Amniotic epithelial cell (primary cell): ENCODE measurements around the gene TRIP13.
A peak's percentile ranks its signal among the peaks of the same experiment; 100 is the strongest.

Experiments used
- DNase-seq: peaks from one replicate; pipeline ENCODE4 v3.0.0-alpha.2; 2010; ENCODE audit warnings: low read depth

Gene TRIP13

DNA sequence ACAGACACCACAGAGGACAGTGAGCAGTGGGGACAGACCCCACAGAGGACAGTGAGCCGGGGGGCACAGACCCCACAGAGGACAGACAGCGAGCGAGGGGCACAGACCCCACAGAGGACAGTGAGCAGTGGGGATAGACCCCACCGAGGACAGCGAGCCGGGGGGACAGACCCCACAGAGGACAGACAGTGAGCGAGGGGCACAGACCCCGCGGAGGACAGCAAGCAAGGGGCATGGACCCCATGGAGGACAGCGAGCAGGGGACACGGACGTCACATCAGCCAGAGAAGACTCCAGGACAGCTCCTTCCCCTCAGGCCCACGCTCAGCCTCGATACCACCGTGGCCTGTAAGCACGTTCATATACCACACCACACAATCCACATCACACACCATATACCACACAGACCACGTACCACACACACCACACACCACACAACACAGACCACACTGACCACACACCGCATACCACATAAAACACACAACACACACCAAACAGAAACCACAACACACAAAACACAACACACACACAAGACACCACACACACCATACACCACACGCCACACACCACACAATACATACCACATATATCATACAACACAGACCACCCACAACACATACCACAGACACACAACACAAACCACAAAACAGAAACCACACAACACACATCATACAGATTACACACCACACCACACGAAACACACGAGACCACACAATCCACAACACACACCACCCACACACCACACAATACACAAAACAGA, 36.7 kb upstream of the TRIP13 start:
- peak; percentile 21 for DNase-seq

DNA sequence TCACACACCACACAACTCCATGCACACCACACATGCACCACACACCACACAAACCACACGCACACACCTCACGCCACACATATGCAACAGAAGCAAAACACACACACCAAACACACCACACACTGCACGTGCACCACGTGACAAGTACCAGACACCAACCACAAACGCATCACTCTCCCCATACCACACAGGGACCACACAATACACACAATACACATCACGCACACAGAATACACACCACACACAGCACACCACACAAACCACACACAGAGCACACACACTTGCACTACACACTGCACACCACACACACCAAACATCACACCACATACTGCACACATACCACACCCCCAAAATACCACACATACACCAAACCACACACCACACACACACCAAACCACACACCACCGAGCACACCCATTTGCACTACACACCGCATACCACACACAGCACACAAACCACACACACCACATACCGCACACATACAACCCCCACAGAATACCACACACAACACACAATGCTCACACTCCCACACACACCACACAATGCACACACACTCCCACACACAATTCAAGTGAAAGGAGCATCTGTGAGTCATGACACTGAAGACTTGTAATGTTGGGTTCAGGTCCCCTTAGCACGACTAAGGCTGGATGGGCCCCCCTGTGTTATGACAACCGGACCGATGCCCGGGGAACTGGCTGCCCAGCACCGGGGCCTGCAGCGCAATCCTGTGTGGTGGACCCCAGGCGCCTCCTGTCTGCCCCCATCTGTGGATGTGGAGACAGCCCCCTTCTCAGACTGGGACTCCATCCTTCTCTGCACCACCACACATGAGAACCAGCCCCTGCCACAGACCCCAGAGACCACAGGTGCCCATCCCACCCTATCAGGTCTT, 35.9 kb upstream of the TRIP13 start:
- DNase-seq: peak; percentile 21

DNA sequence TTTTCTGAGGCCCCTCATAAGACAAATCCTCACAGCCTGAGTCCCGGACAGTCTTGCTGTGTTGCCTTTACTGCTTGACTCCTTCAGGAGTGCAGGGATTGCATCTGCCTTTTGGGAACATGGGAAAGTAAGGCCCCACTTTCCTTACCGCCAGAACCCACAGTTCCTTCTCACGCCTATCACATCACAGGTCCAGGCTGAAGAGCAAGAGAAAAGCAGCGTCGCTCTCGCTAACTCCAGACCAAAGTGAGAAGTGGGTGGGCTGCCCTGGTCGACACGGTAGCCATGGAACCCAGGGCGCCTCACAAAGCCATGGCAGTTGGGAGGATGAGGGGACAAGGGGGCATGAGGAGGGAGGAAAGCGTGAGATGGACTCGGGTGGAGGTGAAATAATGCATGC, 34.0 kb upstream of the TRIP13 start:
- DNase-seq: no peak

DNA sequence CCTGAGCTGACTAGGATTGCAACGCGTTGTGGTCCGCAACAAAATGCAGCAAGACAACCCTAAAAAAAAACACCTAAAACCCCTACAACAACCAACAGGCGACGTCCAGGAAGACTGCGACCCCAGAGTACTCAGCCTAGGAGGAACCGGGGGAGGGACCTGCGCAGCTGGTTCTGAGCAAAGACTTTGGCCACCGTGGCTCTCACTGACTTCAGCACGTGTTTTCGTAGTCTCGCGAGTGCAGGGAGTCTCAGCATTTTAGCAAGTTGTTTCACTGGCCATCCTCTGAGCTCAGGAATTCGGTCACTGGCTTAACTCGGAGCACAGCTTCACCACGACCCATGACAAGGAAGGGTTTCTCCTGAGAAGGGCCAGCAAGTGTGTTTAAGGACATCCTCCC, 33.3 kb upstream of the TRIP13 start:
- no peak for DNase-seq

DNA sequence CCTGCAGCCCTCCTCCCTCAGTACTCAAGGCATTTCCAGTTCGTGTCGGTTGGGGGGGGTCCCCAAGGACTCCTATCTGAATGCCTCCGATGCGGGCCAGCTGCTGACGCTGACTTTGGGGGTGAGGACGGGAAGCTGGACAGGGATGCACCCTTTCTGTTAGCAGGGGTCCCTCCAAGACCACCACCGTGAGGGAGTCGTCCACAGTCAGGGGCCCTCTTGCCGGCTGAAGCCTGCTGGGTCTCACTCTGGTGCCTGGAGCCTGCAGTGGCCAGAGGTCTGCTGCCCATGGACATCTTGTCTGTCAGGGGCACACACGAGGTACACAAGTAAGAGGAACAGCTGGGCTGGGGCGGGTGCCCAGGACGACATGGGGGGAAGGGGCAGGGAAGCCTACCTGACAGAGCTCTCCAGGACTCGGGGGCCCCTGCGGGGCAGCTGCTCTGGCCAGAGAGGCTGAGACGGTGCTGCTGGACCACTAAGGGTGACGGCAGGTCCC, 32.8 kb upstream of the TRIP13 start:
- DNase-seq: no peak

DNA sequence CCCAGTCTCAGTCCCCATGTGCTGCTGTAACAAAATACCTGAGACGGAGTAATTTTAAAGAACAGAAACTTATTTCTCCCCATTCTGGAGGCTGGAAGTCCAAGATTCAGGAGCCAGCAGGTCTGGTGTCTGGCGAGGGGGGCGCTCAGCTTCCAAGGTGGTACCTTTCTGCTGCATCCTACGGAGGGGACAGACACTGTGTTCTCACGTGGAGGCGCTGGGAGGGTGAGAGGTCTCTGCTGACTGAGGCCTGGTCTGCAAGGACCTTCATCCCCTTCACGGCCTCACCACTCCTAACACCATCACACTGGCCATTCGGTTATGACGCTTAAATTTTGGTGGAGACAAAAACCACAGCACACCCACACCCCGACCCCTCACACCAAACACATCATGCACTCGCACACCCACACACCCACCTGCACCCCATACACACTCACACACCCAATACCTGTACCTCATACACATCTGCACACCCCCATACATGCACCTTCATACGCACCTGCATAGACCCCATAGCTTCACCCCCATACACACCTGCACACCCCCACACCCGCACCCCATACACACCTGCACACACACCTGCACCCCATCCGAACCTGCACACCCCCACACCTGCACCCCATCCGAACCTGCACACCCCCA, 32.1 kb upstream of the TRIP13 start:
- no peak for DNase-seq

DNA sequence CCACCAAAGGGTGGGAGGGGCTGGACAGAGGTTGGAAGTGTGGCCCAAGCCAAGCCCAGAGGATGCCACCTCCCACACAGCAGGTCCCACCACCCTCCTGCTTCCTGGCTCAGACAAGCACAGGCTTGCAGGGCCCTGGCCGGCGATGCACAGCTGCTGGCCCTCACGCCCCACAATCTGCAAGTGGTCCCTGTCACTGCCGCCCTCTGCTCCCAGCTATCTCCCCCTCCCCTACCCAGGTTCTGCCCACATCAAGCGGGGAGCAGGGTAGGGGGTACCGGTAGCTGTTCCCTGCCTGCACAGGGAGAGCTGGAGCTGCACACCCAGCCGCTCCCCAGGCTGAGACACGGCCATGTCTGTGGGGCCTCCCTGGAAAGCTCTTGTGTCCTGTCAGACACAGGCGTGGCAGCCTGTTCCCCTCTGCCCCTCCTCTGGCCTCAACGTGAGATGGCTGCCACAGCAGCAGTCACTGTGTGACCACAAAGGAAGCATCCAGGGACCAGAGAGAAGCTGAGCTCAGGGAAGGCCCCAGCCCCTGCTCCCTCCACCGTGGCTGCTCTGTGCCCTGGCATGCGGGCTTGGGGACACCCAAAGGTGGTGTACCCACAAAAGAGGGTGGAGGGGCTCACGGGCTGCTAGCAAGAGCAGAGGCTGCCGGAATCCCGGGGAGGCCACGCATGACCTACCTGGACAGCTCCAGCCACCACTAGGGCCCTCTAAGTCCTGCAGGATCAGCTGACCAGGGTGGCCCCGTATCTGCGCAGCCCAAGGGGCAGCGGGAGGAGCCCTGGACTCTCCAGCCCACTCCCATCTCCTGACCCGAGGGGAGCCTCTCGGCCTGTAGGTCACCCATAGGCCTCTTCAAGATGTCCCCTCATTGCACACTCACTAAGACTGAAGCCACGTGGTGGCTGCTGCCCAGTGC, 31.0 kb upstream of the TRIP13 start:
- no peak for DNase-seq

DNA sequence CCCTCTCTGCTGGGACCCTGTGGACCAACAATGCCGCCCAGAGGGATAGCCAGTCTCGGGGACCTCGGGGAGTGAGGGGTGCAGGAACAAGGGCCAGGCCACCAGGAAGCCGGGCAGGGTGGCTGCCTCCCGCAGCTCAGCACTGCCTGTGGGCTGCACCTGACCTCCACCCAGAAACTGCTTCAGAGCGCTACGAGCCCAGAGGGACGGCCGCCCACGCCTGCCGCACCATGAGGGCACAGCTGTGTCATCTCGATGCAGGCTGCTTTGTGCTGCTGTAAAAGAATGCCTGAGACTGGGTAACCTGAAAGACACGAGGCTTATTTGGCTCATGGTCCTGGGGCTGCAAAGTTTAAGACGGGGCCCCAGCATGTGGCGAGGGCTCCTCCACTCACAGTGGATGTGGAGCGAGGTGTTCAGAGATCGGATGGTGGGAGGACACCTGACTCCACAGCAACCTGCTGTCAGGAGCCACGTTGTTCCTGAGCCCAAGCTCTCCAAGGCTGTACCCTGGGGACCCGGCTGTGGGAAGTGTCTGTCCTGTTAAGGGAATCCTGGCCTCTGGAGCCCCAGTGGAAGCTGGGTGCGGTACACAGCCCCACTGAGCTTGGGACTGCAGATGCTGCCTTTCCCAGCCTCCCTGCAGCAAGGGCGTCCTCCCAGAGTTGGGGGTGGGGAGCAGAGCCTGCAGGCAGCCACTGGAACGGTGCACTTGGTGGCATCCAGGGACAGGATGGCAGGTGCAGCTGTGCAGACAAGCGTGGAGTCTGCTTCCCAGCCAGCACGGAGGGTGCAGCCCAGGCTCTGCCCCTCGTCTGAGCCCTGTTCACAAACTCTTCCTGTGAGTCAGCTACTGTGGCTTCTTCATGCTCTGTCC, 30.1 kb upstream of the TRIP13 start:
- DNase-seq: no peak

DNA sequence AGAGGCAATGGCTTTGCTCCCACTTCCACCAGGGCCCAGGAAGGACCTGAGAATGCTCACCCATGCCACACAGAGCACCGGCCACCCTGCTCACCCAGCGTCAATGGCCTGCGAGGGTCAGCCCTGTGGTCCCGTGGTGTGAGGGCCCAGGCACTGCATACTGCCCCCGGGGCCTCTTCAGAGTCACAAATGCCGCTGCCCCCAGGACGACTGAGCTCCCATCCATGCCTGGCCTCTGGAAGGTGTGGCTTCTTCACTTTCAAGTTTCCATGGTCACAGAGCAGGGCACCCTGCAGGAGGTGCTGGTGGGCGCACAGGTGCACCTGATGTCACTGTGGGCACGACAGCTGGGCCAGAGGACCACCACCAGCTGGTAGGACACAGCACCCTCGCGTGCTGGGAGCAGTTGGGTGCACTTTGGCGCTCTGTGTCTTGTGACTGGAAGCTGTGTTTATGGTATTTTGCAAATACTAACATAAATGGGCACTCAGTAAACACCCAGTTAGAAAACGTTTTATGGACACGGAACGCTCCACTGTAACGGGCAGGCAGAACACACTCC, 29.4 kb upstream of the TRIP13 start:
- DNase-seq: no peak

DNA sequence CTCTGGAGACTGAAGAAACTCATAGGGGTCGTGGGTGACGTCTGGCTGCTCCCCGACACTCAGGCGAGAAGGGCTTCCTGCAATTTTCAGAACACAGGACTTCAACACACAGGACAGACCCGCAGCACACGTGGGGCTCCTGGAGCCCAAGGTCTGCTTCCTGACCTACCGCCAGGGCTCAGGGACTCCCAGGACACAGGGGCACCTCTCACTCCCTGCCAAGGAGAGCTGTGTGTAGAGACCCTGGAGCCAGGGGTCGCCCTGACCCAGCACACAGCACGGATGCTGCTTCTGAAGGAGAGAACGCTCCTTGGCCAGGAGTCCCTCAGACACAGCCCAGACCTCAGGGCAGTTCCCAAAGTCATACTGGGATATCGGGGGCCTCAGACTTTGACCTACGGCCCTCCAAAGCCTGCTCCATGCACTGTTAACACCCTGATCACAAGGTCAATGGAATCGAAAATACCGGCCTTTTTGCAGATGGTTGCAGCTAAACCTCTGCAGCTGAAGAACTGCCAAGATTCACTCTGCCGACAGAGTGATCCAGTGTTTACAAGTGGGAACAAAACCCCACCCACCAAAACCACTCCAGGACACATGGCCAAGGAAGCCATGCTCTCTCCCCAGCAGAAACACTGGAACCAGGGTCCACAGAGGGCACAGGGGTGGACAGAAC, 28.1 kb upstream of the TRIP13 start:
- DNase-seq: no peak

DNA sequence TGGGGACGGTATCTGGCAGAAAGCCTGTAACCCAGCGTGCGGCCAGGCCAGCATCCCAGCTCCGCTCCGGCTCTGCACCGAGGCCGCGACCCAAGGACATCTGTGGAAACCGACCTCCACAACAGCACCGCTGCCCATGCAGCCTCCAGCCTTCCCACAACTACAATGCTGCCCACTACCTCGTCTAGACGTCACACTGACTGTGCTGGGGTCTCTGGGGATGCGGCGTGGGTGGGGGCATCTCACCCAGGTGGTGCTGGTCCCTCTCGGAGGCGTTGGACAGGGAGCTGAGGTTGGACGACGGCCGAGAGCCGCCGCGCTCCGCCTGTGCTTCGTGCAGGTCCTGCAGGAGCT, 27.5 kb upstream of the TRIP13 start:
- no peak for DNase-seq

DNA sequence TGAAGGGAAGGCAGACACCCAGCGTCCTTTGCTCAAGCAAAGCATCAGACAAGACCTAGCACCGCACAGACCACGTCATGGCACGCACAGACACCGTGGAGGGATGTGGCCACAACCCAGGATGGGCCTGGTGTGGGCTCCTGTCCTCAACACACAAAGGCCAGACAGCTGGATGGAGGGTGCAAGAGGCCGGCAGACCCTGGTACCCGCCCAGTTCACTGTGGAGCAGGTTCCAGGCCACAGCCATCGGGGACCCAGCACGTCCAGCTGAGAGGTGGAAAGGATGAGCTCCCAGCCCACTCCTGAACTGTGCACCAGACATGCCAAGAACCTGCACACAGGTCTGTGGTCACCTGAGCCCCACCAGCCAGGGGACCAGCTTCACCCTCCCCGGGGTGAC, 26.9 kb upstream of the TRIP13 start:
- no peak for DNase-seq

DNA sequence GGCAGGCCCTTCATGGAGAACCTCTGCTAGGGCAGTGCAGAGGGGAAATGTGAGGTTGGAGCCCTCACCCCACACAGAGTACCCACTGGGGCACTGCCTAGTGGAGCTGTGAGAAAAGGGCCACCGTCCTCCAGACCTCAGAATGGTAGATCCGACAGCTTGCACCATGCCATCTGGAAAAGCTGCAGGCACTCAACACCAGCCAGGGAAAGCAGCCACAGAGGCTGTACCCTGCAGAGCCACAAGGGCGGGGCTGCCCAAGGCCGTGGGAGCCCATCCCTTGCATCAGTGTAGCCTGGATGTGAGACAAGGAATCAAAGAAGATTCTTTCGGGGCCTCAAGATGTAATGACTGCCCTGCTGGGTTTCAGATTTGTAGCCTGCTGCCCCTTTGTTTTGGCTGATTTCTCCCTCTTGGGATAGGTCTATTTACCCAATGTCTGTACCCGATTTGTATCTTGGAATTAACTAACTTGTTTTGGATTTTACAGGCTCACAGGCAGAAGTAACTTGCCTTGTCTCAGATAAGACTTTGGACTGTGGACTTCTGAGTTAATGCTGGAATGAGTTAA, 25.3 kb upstream of the TRIP13 start:
- no peak for DNase-seq

DNA sequence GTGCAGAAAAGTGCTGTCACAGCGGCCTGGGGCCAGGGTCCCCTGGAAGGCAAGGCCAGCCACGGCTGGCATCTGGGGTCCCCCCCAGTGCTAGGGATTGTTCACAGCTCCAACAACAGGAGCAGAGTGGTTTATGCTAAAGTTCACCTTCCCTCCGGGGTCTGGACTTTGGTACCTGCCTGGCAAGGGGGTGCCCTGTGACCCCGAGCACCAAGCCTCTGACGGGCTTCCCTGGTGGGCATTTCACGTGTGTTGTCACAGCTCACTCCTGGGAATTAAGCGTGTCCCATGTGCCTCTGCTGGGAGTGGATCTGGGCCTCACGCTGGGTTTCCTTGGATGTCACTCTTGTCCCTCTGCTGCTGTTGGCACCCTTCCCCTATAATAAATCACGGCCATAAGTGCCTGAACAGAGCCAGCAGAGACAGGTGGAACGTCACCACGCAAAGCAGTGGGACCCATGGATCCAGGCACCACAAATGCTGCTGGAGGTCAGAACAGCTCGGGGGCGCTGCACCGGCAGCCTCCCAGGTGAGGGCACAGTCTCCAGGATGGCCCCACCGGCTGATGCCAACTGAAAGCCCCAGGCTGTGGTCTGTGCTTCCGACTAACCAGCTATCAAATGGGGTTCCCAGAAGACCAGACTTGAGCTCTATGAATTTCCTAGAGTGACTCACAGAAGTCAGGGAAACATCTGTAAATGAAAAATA, 24.1 kb upstream of the TRIP13 start:
- DNase-seq: no peak

DNA sequence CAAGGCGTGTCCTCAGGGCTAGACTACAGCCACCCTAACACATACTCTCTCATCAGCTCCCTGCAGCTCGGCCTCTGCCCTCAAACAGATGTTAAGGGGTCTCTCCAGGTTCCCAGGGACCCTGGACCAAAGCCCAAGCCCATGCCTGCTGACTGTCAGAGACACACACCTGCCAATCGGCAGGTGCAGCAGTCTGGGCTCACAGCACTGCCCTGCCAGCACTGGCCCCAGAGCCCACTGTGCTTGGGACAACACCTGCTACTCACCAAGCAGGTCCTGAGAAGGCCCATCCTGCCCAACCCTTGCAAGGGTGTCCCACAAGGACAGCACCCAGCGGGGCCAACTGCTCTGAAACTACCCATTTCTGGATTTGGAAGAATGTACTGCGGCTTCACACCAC, 21.7 kb upstream of the TRIP13 start:
- DNase-seq: no peak

DNA sequence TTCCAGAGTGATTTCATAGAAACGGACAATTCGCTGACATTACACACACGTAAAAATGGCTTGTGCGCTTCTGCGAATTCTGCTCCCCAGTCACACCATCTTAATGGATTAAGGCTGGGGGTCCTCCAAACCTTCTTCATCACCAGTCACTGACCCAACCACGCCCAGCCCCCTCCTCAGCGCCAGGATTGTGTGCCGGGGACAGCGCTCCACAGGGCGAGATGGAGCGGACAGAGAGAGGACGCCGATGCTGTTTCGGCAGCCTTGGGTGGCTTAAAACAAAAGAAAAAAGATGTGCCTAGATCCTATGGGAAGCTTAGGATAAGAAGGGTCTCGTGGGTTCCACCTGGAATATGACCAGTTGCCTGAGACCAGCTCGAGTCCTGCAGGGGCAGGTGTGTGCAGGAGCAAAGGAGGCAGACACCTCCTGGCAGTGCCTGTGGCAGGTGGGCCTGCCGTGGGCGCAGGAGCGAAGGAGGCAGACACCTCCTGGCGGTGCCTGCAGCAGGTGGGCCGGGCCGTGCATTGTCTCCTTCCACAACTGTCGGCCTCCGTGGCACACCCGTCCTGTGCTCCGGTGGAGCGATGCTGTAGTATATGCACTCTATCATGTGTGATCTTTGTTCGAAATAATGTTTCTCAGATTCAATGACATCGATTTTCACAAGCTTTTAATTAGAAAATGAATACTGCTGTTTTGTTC, 20.9 kb upstream of the TRIP13 start:
- no peak for DNase-seq

DNA sequence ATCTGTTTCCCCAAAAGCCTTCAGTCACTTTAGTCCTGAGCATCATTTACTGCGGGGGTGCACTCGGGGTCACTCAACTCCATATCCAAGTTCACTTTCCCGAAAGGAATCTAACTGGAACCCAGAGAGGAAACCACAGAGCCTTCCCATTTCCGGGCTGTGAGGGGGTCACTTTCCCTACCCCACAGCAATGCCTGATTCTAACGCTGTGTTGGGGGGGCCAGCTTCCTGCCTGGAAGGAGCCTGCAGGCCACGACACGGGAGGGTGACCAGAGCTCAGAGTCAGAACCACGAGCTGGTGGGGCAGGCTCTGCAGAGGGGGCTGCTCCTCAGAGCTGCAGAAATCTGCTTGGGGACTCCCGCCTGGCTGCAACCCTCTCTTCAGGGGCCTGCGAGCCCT, 20.4 kb upstream of the TRIP13 start:
- no peak for DNase-seq

DNA sequence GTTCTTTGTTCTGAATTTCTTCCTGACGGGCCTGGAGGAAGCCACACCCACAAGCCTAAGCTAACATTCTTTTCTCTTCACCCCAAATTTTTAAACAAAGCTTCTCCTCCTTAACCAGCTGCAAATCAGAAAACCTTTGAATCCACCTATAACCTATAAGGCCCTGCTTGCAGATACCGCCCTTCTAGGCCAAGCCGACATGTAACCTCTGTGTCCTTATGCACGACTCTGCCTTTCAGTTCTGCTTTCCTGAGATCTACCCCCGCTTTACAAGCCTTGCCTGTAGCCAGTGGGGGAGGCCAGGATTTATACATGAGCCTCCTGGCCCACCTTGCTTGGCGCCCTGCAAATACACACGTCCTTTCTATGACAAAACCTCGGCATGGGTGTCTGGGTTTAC, 19.4 kb upstream of the TRIP13 start:
- DNase-seq: no peak
